Measurements from ENCODE around the gene FOXC2.
A peak's percentile ranks its signal among the peaks of the same experiment; 100 is the strongest.

Gene FOXC2

GRCh38 chr16:86572606-86573005 is 6.0 kb downstream of the FOXC2 start:
- FAIRE-seq = no peak

GRCh38 chr16:86573215-86573614 is 6.6 kb downstream of the FOXC2 start:
- FAIRE-seq (no peak), DNase-seq (ENCODE audit: low spot score) (no peak)

More at GRCh38 chr16:86572606-86573005, 6.0 kb downstream of the FOXC2 start:
- DNase-seq (ENCODE audit: low spot score) = no peak

- DNase-seq (ENCODE audit: low spot score) (no peak), FAIRE-seq (no peak)
Observed at GRCh38 chr16:86573646-86574508, 7.2 kb downstream of the FOXC2 start.

GRCh38 chr16:86574646-86575045 is 8.0 kb downstream of the FOXC2 start:
- no peak for FAIRE-seq

GRCh38 chr16:86575095-86575685 is 8.6 kb downstream of the FOXC2 start:
- DNase-seq (ENCODE audit: low spot score) = no peak

More at GRCh38 chr16:86574646-86575045, 8.0 kb downstream of the FOXC2 start:
- DNase-seq (ENCODE audit: low spot score) = no peak

GRCh38 chr16:86575754-86576557 is 9.3 kb downstream of the FOXC2 start:
- FAIRE-seq = no peak

More at GRCh38 chr16:86575095-86575685, 8.6 kb downstream of the FOXC2 start:
- FAIRE-seq = no peak

GRCh38 chr16:86576591-86577313 is 10.1 kb downstream of the FOXC2 start:
- FAIRE-seq (peak; percentile 27), DNase-seq (ENCODE audit: low spot score) (no peak)

More at GRCh38 chr16:86575754-86576557, 9.3 kb downstream of the FOXC2 start:
- DNase-seq (ENCODE audit: low spot score) = no peak

- DNase-seq (ENCODE audit: low spot score) (no peak), FAIRE-seq (no peak)
Observed at GRCh38 chr16:86577314-86577971, 10.8 kb downstream of the FOXC2 start.

- DNase-seq (ENCODE audit: low spot score) (no peak), FAIRE-seq (no peak)
Observed at GRCh38 chr16:86578061-86578599, 11.5 kb downstream of the FOXC2 start, which contains the start of gene FOXL1. Gene FOXL1 (plus strand): TSS chr16:86578549. CDS start chr16:86578724, 175 bp downstream.

GRCh38 chr16:86578611-86579267 is 12.1 kb downstream of the FOXC2 start:
- FAIRE-seq (no peak), DNase-seq (ENCODE audit: low spot score) (no peak)

GRCh38 chr16:86579268-86580062 is 12.8 kb downstream of the FOXC2 start:
- no peak for DNase-seq (ENCODE audit: low spot score)
- FAIRE-seq = no peak

- no peak for FAIRE-seq
- no peak for DNase-seq (ENCODE audit: low spot score)
Observed at GRCh38 chr16:86580063-86580790, 13.6 kb downstream of the FOXC2 start.

GRCh38 chr16:86580791-86581170 is 14.2 kb downstream of the FOXC2 start:
- no peak for FAIRE-seq
- no peak for DNase-seq (ENCODE audit: low spot score)

GRCh38 chr16:86581458-86581857 is 14.8 kb downstream of the FOXC2 start:
- DNase-seq (ENCODE audit: low spot score) = no peak
- no peak for FAIRE-seq

- FAIRE-seq = no peak
- peak; percentile 35 for DNase-seq (ENCODE audit: low spot score)
Observed at GRCh38 chr16:86584071-86584685, 17.5 kb downstream of the FOXC2 start.

- peak; percentile 45 for DNase-seq (ENCODE audit: low spot score)
- no peak for FAIRE-seq
Observed at GRCh38 chr16:86584726-86585721, 18.4 kb downstream of the FOXC2 start.

Measured in urothelium cell line (cell line).